Left cardiac atrium (tissue), 4 donors: ENCODE data around the gene IL9. TPM values are rescaled to one million over a fixed set of nuclear protein-coding genes. Genes with fewer than 3 reads are reported as not detected.

Source experiments
- ATAC-seq, 2 donors: fragments of 200-7000 bp; cut with Tn5 transposase; one replicate each; pipeline ENCODE4 v1.9.1; 2020; ENCODE audit warnings: mild to moderate bottlenecking in 2 of 2, moderate library complexity in 2 of 2
- DNase-seq: peaks from one replicate; pipeline ENCODE4 v3.0.0-alpha.2; 2020
- intact Hi-C, 2 donors: fragments of 100-400 bp; cut with DNase I; formaldehyde crosslinking; loops; one replicate each; pipeline versions ENCODE4 v1.14.1 to v1.15.1; 2022 to 2023
- total RNA-seq, 2 donors: library from RNA; stranded (reverse); fragmentation: NEBNext Ultra II Directional; extraction: Animal tissue kit (Norgen Biotek cat#: 25700); gene quantifications; one replicate each; pipeline ENCODE4 v1.2.1, GENCODE V29; 2021
- donor health status: DM: no; HTN: yes; CAD: no.
- donor health status: DM: no; HTN: yes; CAD: no; lungs with severe emphysema.
- donor health status: DM: yes; HTN: yes; CAD: no.
- donor health status: Dilated cardiomyopathy.

IL9 gene
- total RNA-seq, 2 donors from 2014 or later = not detected

- ATAC-seq (peak in 1 of 2 donors; percentile 20), DNase-seq (no peak)
- intact Hi-C loops = no loop called here
Measured at GRCh38 chr5:135894789-135895188, 852 bp downstream of the IL9 start.

GRCh38 chr5:135894276-135894675 is 1.4 kb downstream of the IL9 start:
- no peak for DNase-seq
- no peak for ATAC-seq
- intact Hi-C loops = no loop called here

GRCh38 chr5:135891791-135892190 is 3.9 kb downstream of the IL9 start:
- no peak for DNase-seq
- no peak for ATAC-seq
- intact Hi-C loops = no loop called here

DNA sequence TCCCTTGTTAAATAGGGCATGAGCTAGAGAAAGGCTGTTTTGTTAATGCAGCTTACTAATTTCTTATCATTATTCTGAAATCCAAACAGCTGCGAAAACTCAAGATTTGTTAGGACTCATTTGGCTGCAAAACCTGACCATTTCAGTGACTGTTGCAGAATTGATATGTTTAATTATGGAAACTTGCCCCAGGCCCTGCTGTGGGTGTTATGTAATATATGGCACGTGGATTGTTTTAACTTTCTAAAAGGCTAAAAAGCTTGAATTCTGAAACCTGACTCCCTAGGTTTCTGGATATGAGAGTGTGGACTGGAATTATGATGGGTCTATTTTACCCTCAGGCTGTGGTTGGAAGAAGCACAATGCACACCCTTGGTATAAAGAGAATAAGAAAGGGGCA is 4.4 kb downstream of the IL9 start:
- intact Hi-C loops = no loop called here
- DNase-seq (no peak), ATAC-seq (no peak)

- ATAC-seq (no peak), DNase-seq (no peak)
- intact Hi-C loops = no loop called here
Measured at GRCh38 chr5:135890867-135891266, 4.8 kb downstream of the IL9 start.

GRCh38 chr5:135890296-135890695 is 5.3 kb downstream of the IL9 start:
- peak in 1 of 2 donors; percentile 56 for ATAC-seq
- DNase-seq = no peak
- intact Hi-C loops = no loop called here

- ATAC-seq = peak in 1 of 2 donors; percentile 10
- no peak for DNase-seq
- intact Hi-C loops = loop anchor here (2.0 to 5.0 kb wide), 3 partner anchors 194 to 325 kb away; no protein-coding TSS in a partner anchor
Measured at GRCh38 chr5:135887881-135888614, 7.6 kb downstream of the IL9 start.

DNA sequence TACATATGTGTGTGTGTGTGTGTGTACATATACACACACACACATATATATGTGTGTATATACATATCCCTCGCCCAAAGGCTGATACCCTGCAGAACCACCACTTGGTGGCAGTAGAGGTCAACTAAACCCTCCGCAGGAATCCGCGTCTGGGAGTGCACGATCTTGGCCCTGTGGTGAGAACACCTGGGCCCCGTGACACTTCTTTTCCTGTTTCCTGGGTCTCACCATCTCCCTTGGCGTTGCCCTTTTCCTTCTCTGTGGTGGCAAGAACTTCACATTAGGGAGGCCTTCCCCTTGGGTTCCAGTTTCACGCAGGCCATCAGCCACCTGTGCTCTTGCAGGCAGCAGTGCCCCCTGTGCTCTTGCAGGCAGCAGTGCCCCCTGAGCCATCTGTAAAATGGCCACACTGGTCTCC is 8.2 kb downstream of the IL9 start:
- intact Hi-C loops = loop anchor here (5.0 kb wide), 2 partner anchors 195 to 325 kb away; no protein-coding TSS in a partner anchor
- peak; percentile 38 for DNase-seq
- peak; percentile 78 to 88 for ATAC-seq

DNA sequence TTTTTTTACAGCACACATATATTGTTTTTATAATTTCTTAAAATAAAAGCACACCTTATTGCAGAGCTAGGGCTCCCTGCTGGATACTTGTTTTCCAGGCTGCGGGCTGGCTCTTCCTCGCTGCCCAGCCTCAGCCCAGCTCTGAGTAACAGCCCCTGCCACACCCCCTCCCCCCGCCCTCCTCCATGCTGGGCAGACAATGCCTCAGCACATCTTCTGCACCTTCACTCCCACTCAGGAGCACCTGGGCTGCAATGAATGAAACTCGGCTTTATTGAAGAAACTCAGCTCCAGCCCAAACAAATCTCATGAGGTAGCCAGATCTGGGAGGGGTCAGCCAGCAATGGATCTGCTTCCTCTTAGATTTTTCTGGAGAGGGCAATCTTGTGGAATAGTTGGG is 9.5 kb downstream of the IL9 start:
- intact Hi-C loops = loop anchor here (5.0 kb wide), 2 partner anchors 196 to 326 kb away; no protein-coding TSS in a partner anchor
- no peak for ATAC-seq
- DNase-seq = no peak

DNA sequence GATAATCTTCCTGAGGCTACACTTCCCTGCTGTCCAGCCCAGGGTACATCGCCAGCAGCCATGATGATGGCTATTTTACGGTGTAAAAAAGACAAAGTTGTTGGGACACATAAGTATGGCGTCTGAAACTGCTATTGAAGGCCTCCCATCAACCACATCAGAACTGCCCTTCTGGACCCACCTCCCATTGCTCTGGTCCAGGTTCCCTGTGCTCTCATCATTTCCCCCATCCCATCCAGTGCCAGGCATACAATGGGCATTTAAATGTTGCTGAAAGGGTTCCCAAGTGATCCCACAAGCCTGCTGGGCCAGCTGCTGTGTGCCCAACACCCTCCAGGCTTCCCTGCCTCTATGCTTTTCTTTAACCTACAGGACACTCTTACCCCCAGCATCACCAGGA is 10.6 kb downstream of the IL9 start:
- no peak for DNase-seq
- intact Hi-C loops = loop anchor here (5.0 kb wide), 2 partner anchors 197 to 327 kb away; no protein-coding TSS in a partner anchor
- no peak for ATAC-seq

- DNase-seq (no peak), ATAC-seq (no peak)
- intact Hi-C loops = no loop called here
Measured at GRCh38 chr5:135883441-135883840, 12.2 kb downstream of the IL9 start.

DNA sequence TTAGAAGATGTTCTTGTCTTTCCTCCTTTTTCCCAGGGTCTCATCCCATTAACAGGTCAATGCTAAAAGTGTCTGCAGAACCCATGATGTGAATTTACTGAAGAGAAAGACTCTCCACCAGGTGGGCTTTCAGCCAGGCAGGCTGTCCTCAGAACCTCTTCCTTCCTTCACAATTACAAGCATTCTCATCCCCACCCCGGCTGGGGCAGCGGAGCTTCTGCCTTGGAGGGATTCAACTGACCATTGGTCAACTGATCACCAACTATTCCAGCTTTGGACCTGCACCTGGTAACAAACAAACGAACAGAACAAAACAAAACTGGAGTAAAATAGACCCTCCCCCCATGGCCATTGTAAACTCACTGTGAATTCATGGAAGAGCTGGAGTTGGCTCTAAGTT is 12.6 kb downstream of the IL9 start:
- intact Hi-C loops = no loop called here
- no peak for DNase-seq
- ATAC-seq = no peak

GRCh38 chr5:135881819-135882218 is 13.8 kb downstream of the IL9 start:
- DNase-seq = no peak
- no peak for ATAC-seq
- intact Hi-C loops = no loop called here

- intact Hi-C loops = no loop called here
- no peak for DNase-seq
Measured at GRCh38 chr5:135881244-135881643, 14.4 kb downstream of the IL9 start.

DNA sequence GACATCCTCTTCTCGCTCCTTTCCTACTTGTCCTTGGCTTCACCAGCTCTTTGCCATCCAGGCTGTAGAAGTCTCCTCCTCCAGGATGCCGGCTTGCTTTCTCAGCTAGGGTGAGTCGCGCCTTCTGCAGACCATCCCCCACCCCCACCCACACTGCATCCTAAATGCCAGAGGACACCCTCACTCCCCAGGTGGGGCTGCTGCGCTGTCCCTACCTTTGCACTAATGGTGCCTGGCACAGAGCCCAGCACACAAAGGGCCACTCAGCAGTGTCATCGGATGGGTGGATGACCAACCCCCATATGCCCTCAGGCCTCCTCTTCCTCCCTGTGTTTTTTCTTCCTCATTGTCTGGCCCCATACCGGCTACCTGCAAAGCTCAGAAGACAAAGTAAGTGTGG is 14.8 kb downstream of the IL9 start:
- DNase-seq (no peak), ATAC-seq (no peak)
- intact Hi-C loops = no loop called here

More at GRCh38 chr5:135881244-135881643, 14.4 kb downstream of the IL9 start:
- ATAC-seq = no peak

GRCh38 chr5:135880278-135880677 is 15.4 kb downstream of the IL9 start:
- intact Hi-C loops = no loop called here
- no peak for DNase-seq
- no peak for ATAC-seq

- DNase-seq = no peak
- intact Hi-C loops = no loop called here
- ATAC-seq = no peak
Measured at GRCh38 chr5:135879591-135879990, 16.1 kb downstream of the IL9 start.

DNA sequence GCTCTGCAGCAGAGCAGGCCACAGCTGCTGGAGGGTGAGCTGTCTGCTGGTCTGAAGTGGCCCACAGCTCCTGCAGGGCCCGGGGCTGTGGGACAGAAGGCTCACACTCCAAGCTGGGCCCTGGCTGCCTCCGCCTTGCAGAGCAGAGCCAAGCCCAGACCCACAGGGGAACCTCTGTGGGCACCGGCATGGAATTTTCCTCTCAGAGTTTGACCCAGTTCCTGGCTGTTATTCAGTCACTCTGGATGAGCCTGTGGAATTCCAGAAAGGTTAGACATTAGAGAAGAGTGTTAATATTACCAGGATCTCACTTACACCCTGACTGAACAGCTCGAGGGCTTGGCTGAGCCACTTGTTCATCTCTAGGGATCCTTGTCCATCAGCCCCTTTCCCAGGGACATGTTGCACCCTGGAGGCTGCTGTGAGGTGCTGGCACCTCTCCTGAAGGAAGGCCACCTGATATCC is 17.5 kb downstream of the IL9 start:
- DNase-seq = no peak
- intact Hi-C loops = no loop called here
- peak; percentile 34 to 51 for ATAC-seq

- intact Hi-C loops = no loop called here
- peak; percentile 12 to 19 for ATAC-seq
- no peak for DNase-seq
Measured at GRCh38 chr5:135877570-135878155, 18.0 kb downstream of the IL9 start.

- no peak for DNase-seq
- ATAC-seq = no peak
- intact Hi-C loops = no loop called here
Measured at GRCh38 chr5:135876146-135876545, 19.5 kb downstream of the IL9 start.

DNA sequence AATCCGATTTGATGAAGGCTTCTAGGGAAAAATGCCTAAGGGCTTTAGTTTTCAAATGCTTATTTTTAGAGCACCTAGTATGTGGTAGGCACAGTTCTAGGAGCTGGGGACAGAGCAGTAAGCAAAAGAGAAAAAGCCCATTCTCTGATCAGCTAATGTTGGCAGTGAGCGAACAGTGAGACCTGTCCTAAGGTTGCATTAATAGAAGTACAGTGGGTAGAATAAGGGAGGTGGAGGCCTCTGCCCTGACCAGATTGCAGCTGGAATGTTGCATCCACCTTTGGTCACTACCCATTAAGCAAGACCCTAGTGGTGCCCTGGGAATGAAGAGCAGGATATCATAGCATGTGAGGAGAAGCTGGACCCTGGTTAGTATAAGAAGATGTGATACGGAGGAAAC is 20.1 kb downstream of the IL9 start:
- ATAC-seq = no peak
- intact Hi-C loops = no loop called here

More for the DNA sequence above, 20.1 kb downstream of the IL9 start:
- no peak for DNase-seq
